Stimulated activated CD8-positive, alpha-beta memory T cell treated with anti-CD3 and anti-CD28 coated beads, Interleukin-7, amount 100 ng/mL, for 4 hours (primary cell): Measurements from ENCODE around the gene HMGCL.
"Not testable (repeated sequence)": the region's sequence is repeated elsewhere in the genome, so short reads cannot be mapped to it uniquely, and the experiment has no call there.

Experiments used
- DNase-seq, 2 donors: peaks; one replicate each; pipeline ENCODE4 v3.0.0-alpha.2; 2020; ENCODE audit warnings: low read depth in 2 of 2

Gene HMGCL

DNA sequence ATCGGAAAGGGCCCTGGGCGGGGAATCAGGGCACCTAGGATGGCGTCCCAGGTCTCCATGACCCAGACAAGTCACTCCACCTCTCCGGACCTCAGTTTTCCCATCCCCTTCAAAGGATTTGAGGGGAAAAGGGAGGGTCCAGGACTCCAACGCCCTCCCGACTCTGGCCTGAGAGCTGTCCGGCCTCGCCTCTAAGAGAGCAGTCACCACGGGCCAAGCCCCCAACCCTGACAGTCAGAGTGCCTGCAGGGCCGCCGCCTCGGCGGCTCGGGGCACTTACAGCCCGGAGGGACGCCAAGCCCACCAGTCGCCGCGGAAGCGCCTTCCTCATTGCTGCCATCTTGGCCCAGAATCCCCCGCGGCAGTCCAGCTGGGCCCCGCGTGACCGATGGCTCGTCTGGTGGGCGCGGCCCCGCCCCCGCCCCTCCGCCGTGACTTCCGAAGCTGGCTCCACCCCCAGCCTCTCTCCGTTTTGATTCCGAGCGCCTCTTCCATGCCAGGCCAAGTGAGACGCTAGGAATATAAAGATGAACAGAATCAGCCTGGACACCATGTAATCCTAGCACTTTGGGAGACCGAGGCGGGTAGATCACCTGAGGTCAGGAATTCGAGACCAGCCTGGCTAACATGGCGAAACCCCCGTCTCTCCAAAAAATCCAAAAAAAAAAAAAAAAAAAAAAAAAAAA, at the start of gene HMGCL:
HMGCL (minus strand) TSS at position 354 of the 686 bp plus-strand sequence; CDS start at position 340, 14 bp downstream.
- peak; percentile 80 to 87 for DNase-seq

GRCh38 chr1:23872421-23872820, 47.2 kb upstream of the HMGCL start:
- no peak for DNase-seq

DNA sequence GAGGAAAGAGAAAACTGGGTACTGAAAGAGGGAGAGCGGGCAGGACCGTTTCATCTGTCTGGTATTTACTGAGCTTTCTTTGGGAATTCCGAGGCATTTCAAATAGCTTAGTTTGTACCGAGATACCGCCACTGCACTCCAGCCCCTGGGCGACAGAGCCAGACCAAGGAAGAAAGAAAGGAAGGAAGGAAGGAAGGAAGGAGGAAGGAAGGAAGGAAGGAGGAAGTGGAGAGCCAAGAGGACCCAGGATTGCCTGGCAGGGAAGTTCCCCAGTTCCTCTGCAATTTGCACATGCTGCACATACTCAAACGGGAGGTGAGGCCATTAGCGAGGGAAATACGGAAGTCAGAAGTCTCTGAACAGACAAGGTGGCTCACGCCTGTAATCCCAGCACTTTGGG, 43.8 kb upstream of the HMGCL start:
- DNase-seq = no peak

DNA sequence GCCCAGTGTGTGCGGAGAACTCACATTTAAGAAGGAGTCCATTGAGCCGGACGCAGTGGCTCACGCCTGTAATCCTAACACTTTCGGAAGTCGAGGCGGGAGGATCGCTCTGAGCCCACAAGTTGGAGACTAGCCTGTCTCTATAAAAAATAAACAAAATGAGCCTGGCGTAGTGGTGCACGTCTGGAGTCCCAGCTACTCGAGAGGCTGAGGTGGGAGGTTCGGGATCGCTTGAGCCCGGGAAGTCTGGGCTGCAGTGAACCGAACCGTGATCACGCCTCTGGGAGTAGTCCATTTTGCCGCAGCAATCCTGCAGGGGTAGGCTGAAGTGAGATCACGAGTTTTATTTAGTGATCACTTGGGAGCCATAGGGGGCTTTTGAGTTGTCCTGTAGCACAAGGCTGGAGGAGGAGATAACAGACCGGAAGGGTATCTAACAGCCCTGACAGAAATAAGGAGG, 43.4 kb upstream of the HMGCL start:
- DNase-seq = peak in 1 of 2 donors; percentile 1

GRCh38 chr1:23867895-23868556, 42.8 kb upstream of the HMGCL start, which contains the start of gene FUCA1:
FUCA1 (minus strand) TSS chr1:23868290; CDS start chr1:23868286, 4 bp downstream.
- peak; percentile 91 to 93 for DNase-seq

GRCh38 chr1:23867542-23867894, 42.3 kb upstream of the HMGCL start:
- DNase-seq = no peak

DNA sequence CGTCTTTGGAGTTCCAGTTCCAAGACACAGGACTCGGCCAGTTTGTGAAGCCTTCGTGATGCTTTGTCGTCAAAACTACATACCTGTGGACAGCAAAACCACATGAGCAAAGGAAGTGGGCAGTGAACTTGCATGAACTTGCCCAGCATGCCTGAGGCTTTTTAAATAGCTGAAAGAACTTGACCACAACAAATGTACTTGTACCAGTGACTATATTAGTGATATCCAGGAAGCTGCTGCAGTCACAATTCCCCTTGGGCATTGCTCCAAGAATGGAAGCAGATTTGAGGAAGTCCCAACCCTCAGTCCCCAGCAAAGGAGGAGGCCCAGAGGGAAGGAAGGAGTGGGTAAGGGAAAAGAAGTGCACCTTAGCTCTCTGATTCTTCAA, 40.3 kb upstream of the HMGCL start:
- no peak for DNase-seq

GRCh38 chr1:23864801-23865542, 39.7 kb upstream of the HMGCL start:
- DNase-seq = no peak

GRCh38 chr1:23862640-23863039, 37.4 kb upstream of the HMGCL start:
- DNase-seq = no peak

GRCh38 chr1:23854568-23854967, 29.3 kb upstream of the HMGCL start:
- no peak for DNase-seq

DNA sequence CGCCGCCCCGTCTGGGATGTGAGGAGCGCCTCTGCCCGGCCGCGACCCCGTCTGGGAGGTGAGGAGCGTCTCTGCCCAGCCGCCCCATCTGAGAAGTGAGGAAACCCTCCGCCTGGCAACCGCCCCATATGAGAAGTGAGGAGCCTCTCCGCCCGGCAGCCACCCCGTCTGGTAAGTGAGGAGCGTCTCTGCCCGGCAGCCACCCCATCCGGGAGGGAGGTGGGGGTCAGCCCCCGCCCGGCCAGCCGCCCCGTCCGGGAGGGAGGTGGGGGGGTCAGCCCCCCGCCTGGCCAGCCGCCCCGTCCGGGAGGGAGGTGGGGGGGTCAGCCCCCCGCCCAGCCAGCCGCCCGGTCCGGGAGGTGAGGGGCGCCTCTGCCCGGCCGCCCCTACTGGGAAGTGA, 27.9 kb upstream of the HMGCL start:
- DNase-seq = not testable (repeated sequence)

GRCh38 chr1:23851406-23851805, 26.2 kb upstream of the HMGCL start:
- not testable (repeated sequence) for DNase-seq

- no peak for DNase-seq
Measured at GRCh38 chr1:23848673-23849616, 23.7 kb upstream of the HMGCL start.

DNA sequence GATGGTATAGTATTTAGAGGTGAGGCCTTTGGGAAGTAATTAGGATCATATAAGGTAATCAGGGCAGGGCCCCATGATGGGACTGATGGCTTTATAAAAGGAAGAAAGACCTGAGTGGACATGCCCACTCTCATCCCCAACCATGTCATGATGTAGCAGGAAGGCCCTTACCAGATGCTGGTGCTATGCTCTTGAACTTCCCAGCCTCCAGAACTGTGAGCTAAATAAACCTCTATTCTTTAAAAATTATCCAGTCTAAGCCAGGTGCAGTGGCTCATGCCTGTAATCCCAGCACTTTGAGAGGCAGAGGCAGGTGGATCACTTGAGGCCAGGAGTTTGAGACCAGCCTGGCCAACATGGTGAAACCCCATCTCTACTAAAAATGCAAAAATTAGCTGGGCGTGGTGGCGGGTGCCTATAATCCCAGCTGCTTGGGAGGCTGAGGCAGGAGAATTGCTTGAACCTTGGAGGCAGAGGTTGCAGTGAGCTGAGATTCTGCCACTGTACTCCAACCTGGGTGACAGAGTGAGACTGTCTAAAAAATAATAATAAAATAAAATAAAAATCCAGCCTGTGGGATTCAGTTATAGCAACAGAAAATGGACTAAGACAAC, 22.4 kb upstream of the HMGCL start:
- DNase-seq = not testable (repeated sequence)

DNA sequence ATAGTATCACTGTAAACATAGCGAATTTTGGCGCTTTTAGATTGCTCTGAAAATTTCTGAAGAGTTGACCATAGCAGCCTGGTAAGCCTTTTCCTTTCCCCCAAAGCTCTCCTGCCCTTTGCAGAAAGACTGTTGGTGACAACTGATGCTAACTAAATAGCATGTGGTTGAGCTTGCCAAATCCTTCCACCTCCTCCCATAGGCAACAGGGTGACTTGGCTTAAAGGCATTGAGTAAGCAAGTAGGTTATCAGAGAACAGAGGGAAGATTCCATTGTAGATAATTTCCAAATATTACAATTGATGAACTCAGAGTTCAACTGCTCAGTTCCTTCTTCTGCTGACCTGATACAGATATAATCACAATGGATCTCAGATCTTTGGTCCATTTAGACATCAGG, 19.9 kb upstream of the HMGCL start:
- DNase-seq = no peak

GRCh38 chr1:23843644-23844043, 18.4 kb upstream of the HMGCL start:
- no peak for DNase-seq

DNA sequence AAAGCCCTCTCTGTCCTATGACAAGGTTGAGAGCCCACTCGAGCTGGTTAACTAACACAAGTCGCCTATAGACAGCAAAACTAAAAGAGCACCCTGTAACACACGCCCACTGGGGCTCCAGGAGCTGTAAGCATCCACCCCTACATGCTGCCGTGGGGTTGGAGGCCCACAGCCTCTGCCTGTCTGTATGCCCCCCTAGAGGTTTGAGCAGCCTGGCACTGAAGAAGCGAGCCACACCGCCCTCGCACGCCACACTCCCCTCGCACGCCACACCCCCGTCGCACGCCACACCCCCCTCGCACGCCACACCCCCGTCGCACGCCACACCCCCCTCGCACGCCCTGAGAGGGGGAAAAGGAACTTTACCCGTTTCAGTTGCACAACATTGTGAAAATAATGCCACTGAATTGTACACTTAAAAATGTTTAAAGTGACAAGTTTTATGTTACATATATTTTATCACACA, 13.2 kb upstream of the HMGCL start:
- peak; percentile 62 to 73 for DNase-seq

DNA sequence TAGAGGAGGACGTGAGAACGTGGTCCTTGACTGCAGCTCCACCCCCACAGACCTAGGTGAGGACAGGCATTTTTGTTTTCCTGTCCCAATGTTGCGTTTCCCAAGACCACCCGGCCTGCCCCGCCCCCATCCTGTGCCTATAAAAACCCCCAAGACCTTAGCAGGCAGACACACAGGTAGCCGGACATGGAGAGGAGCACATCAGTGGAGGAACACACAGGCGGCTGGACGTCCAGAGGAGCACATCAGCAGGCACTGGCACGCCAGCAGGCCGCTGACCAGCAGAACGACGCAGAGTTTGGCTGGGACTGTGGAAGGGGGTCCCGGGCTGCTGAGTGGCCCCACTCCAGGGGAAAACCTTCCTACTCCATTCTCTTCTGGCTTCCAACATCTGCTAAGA, 12.7 kb upstream of the HMGCL start:
- no peak for DNase-seq

DNA sequence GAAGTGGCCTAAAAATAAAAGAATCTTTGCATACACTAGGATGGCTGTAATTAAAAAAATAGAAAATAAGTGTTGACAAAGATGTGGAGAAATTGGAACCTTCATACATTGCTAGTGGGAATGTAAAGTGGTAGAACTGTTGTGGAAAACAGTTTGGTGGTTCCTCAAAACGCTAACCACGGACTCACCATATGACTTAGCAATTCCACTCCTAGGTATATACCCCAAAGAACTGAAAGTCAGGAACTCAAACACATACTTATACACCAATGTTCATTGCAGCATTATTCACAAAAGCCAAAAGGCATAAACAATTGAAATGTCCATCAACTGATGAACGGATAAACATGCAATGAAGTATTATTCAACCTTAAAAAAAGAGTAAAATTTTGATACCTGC, 10.8 kb upstream of the HMGCL start:
- DNase-seq = no peak

GRCh38 chr1:23834156-23834555, 8.9 kb upstream of the HMGCL start:
- DNase-seq = not testable (repeated sequence)

- DNase-seq = no peak
Measured at GRCh38 chr1:23827717-23828116, 2.5 kb upstream of the HMGCL start.
